Epithelial cell of proximal tubule (primary cell): ENCODE data around the gene SLC25A41. TPM values are rescaled to one million over a fixed set of nuclear protein-coding genes. Genes with fewer than 3 reads are reported as not detected.

Experiments
- DNase-seq: peaks from one replicate; pipeline ENCODE4 v3.0.0-alpha.2; 2011; ENCODE audit warnings: low read depth
- H3K4me3 ChIP-seq: 2 replicates; pipeline ENCODE4 v1.5.1; 2011; ENCODE audit warnings: low read depth, mild to moderate bottlenecking, low read length
- total RNA-seq: library from RNA; depleted of rRNA; stranded (reverse); fragments of >200 nt; gene quantifications from 2 replicates; pipeline ENCODE4 v1.2.3, GENCODE V29; 2015
- TF ChIP-seq, protein P1 (sequence below): conservative IDR thresholded peaks from 2 replicates; pipeline ENCODE4 v1.5.1; 2012; ENCODE audit warnings: low read depth, mild to moderate bottlenecking, low read length

The SLC25A41 gene
- total RNA-seq, 1 donor from 2014 or later: 0.23 TPM

- no peak overlapping the region for H3K4me3 ChIP-seq
- TF ChIP-seq, protein P1, sequence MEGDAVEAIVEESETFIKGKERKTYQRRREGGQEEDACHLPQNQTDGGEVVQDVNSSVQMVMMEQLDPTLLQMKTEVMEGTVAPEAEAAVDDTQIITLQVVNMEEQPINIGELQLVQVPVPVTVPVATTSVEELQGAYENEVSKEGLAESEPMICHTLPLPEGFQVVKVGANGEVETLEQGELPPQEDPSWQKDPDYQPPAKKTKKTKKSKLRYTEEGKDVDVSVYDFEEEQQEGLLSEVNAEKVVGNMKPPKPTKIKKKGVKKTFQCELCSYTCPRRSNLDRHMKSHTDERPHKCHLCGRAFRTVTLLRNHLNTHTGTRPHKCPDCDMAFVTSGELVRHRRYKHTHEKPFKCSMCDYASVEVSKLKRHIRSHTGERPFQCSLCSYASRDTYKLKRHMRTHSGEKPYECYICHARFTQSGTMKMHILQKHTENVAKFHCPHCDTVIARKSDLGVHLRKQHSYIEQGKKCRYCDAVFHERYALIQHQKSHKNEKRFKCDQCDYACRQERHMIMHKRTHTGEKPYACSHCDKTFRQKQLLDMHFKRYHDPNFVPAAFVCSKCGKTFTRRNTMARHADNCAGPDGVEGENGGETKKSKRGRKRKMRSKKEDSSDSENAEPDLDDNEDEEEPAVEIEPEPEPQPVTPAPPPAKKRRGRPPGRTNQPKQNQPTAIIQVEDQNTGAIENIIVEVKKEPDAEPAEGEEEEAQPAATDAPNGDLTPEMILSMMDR: no peak
- no peak for DNase-seq
Measured at GRCh38 chr19:6478815-6479214, 45.3 kb upstream of the SLC25A41 start.

DNA sequence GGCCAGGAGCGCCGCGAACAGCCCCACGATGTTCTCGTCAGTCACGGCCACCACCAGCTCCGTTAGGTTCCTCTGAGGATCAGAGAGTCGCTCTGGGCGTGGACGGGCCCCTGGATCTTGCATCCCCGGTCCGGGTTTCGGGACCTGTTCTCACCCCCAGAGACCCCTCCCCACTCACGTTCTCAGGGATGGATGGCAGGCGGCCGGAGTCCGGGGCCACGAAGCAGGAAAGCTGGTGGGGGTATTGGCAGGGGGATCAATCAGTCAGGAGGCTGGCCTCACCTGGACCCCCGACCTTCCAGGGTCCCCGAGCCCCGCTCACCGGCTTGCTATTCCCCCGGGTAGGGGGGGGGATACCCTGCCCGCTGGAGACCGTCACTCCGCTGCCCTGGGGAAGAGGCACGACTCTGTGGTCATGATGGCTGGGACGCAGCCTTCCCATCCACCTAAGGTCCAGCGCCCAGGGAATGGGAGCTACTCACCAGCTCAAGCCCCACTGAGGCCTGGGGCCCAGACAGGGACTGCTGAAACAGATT lies 43.4 kb upstream of the SLC25A41 start:
- H3K4me3 ChIP-seq: peak overlapping the region; percentile 53
- DNase-seq: no peak
- TF ChIP-seq, protein P1: no peak

DNA sequence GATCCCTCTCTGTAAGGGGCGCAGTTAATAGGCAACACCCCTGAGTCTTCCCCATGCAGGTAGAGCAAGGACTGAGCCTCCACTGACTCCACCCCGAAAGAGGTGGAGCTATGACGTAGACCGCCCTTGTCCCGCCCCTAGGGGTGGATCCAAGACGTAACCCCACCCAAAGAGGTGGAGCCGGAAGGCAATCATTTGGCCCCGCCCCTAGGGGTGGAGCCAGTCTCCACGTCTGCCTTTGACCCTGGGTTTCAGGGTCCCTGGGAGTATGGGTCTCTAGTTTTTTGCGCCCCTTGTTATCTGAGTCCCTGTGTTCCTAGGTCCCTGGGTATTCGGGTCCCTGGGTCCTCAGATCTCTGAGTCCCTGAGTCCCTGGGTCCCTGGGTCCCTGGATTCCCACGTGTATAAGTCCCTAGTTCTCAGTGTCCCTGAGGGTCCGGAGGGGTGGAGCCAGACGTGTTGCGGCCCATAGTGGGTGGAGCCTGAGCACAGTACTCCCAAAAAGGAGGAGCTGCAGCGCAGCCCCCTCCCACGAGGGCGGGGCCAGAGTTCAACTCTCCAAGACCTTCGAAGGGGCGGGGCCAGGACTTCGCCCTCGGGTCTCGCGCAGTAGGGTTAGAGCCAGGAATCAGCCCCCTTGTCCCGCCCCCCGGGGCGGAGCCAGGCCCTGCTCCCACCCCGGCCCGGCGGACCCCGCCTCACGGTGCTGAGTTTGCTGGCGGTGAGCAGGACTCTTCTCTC lies 42.8 kb upstream of the SLC25A41 start:
- TF ChIP-seq, protein P1: no peak
- DNase-seq: peak; percentile 66
- H3K4me3 ChIP-seq: peak overlapping the region; percentile 53

- TF ChIP-seq, protein P1: no peak
- no peak for DNase-seq
- H3K4me3 ChIP-seq: peak overlapping the region; percentile 53
Measured at GRCh38 chr19:6475321-6476108, 42.0 kb upstream of the SLC25A41 start.

DNA sequence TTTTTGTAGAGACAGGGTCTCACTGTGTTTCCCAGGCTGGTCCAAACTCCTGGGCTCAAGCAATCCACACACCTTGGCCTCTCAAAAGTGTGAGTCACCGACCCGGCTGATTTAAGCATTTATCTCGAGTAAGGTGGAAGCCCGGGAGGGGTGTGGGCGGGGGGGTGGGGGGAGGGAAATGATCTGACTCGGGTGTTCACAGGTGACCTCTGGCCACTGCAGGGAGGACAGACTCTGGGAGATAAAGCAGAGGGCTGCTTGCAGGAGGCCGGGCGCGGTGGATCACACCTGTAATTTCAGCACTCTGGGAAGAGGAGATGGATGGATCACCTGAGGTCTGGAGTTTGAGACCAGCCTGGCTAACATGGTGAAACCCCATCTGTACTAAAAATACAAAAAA lies 40.1 kb upstream of the SLC25A41 start:
- TF ChIP-seq, protein P1: no peak
- DNase-seq: no peak
- no peak overlapping the region for H3K4me3 ChIP-seq

GRCh38 chr19:6472713-6473112 lies 39.1 kb upstream of the SLC25A41 start:
- TF ChIP-seq, protein P1: no peak
- DNase-seq: no peak
- no peak overlapping the region for H3K4me3 ChIP-seq
